ENCODE data around the gene WDR17.

The WDR17 gene

DNA sequence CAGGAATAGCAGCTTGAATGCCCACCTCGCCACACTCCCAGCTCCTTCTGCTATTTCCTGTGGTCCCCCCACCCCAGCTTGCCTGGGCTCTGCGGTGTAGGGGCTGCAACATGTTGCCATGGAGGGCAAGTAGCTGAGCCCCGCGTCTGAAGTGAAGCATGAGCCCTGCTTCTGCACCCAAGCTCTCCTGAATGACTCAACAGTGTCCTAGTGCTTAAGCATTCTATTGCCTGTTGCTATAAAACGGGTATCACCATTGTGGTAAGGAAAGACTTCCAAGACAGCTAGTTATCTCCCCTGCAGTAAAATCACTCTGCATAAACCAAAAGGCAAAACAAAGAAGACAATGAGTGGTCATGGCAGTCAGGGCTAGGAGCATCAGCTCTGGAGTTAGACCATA, 161.1 kb downstream of the WDR17 start:
- no peak overlapping the region for H3K4me3 ChIP-seq (ENCODE audit: low read length)
- no peak overlapping the region for H3K27ac ChIP-seq (ENCODE audit: low read length)
- H3K9me3 ChIP-seq (ENCODE audit: insufficient read depth, low read depth, low read length) = no peaks in the 10 kb centered on the region
- no peaks in the 10 kb centered on the region for H3K4me1 ChIP-seq (ENCODE audit: insufficient read depth, low read length)
- H3K27me3 ChIP-seq (ENCODE audit: insufficient read depth, low read length) = no peaks in the 10 kb centered on the region
- no peaks in the 10 kb centered on the region for H3K36me3 ChIP-seq (ENCODE audit: insufficient read depth, low read depth, low read length)
- H3K9ac ChIP-seq (ENCODE audit: low read depth, low read length) = no peak overlapping the region

DNA sequence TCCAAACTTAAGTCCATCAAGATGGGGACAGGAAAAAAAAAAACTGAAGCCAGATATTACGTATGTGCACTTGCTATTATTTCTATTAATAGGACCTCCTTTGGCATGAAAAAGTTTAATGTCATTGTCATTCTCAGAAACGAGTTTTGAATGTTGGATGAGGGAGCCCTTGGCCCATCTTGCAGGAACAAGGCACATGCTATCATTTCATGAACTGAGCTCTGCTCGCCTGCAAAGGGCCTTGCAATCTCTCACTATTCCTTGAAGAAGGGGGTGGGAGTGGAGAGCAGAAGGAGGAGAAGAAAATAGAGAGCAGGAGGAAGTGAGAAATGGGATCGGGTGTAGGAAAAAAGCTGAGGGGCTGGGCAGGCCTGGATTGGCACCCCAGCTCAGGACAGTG, 164.0 kb downstream of the WDR17 start:
- no peak overlapping the region; the same call in 1 of the 2 replicates for H3K9ac ChIP-seq (ENCODE audit: low read depth, low read length)
- H3K4me1 ChIP-seq (ENCODE audit: insufficient read depth, low read length) = no peaks in the 10 kb centered on the region; the same call in 1 of the 2 replicates
- no peaks in the 10 kb centered on the region for H3K36me3 ChIP-seq (ENCODE audit: insufficient read depth, low read depth, low read length)
- H3K27me3 ChIP-seq (ENCODE audit: insufficient read depth, low read length) = no peaks in the 10 kb centered on the region
- no peak overlapping the region for H3K27ac ChIP-seq (ENCODE audit: low read length)
- H3K4me3 ChIP-seq (ENCODE audit: low read length) = no peak overlapping the region
- no peaks in the 10 kb centered on the region for H3K9me3 ChIP-seq (ENCODE audit: insufficient read depth, low read depth, low read length)

All from iPS-20b (cell line).